Measurements from ENCODE around the gene BHMT2. TPM values are rescaled to one million over a fixed set of nuclear protein-coding genes. Genes with fewer than 3 reads are reported as not detected.

BHMT2 gene
- total and polyA plus RNA-seq, 2 of the 13 experiments (the other 11 are each of a cell fraction or from before 2014, with no cell fraction given), result 13.8 to 18.8 TPM

- CTCF ChIA-PET (ENCODE audit: low intra/inter-chr PET ratio, low total read pairs), result interaction anchor here (0.9 to 3.3 kb wide), 5 partner anchors 109 to 331 kb away, joined by 3 to 53 read pairs (median 4); no protein-coding TSS in a partner anchor
- in situ Hi-C loops (cut with HindIII; ENCODE audit: extremely low pct_ligation_motif_present, low pct_unique_long_range_greater_than_20kb) (loop anchor here (5.0 to 25.0 kb wide), 3 partner anchors 107 to 328 kb away; no protein-coding TSS in a partner anchor), intact Hi-C loops (cut with micrococcal nuclease; ENCODE audit: unreplicated experiment) (loop anchor here (1.0 to 10.0 kb wide), 4 partner anchors 61 to 330 kb away; no protein-coding TSS in a partner anchor)
- BruUV-seq (replicated peaks), result no TSS peak
- Histone ChIP-seq H3K4me2 (ENCODE audit: low read depth, low read length) (peak overlapping the region; percentile 64), H3K4me1 (ENCODE audit: insufficient read depth, low read length) (peaks cover 24% of the 10 kb centered on the region), H4K20me1 (ENCODE audit: insufficient read depth, low read length) (no peaks in the 10 kb centered on the region), H3K27me3 (ENCODE audit: control insufficient read depth in 1 of 2, insufficient read depth in 2 of 2, low read length in 2 of 2) (no peaks in the 10 kb centered on the region), H3K9me3 (ENCODE audit: low read length) (no peaks in the 10 kb centered on the region), H3K4me3 (replicated peaks in 1 of 3; ENCODE audit: insufficient read depth in 1 of 3, low read depth in 2 of 3, low read length in 3 of 3) (peak overlapping the region in 2 of 3 experiments; percentile 8 to 30; a peak in 4 of 6 replicates), H3K36me3 (replicated peaks in 1 of 2; ENCODE audit: control insufficient read depth in 1 of 2, insufficient read depth in 2 of 2, low read length in 2 of 2) (no peaks in the 10 kb centered on the region), H3K27ac (ENCODE audit: extremely low read length, insufficient read depth, low read length) (no peak overlapping the region), H3K9ac (ENCODE audit: insufficient read depth, low read depth, low read length) (no peak overlapping the region), H3K79me2 (ENCODE audit: insufficient read depth, low read length) (no peaks in the 10 kb centered on the region), H2AFZ (ENCODE audit: low read length) (peak overlapping the region; percentile 6)
- peak; percentile 84 for ATAC-seq
- FAIRE-seq, result peak; percentile 89
- POLR2A ChIA-PET, result interaction anchor here (1.2 to 1.7 kb wide), 3 partner anchors 27 to 148 kb away, joined by 3 to 11 read pairs (median 5); partner anchors contain the start of gene ARSB
- DNase-seq (ENCODE audit: low spot score), result peak; percentile 64
- 2% methylated on average over 11 of the region's 11 CpGs for WGBS (ENCODE audit: low lambda C conversion rate)
- TF ChIP-seq KLF16 (CRISPR knock-in tag; IDR thresholded peaks at IDR 0.05) (peak in 1 of 2 experiments; percentile 14; a peak in 1 of 4 replicates), MBD4 (IDR thresholded peaks at IDR 0.05; ENCODE audit: borderline replicate concordance, low read length) (no peak), ZNF678 (CRISPR knock-in tag; IDR thresholded peaks at IDR 0.05) (no peak), ZKSCAN5 (CRISPR knock-in tag; IDR thresholded peaks at IDR 0.05) (no peak), PAX8 (CRISPR knock-in tag; IDR thresholded peaks at IDR 0.05; ENCODE audit: borderline replicate concordance) (no peak), NFAT5 (CRISPR knock-in tag; IDR thresholded peaks at IDR 0.05) (no peak), ZNF225 (CRISPR knock-in tag; IDR thresholded peaks at IDR 0.05) (no peak), ZNF580 (CRISPR knock-in tag; IDR thresholded peaks at IDR 0.05; ENCODE audit: borderline replicate concordance, low read depth) (no peak), ZNF761 (CRISPR knock-in tag; conservative IDR thresholded peaks at IDR 0.05) (no peak), MAF1 (CRISPR knock-in tag; IDR thresholded peaks at IDR 0.05; ENCODE audit: borderline replicate concordance) (no peak), ZNF770 (CRISPR knock-in tag; IDR thresholded peaks at IDR 0.05) (no peak), REXO4 (CRISPR knock-in tag; IDR thresholded peaks at IDR 0.05; ENCODE audit: borderline replicate concordance) (no peak), HNRNPK (IDR thresholded peaks at IDR 0.05; ENCODE audit: low read depth, low read length, poor library complexity, severe bottlenecking) (peak; percentile 87), KDM5B (CRISPR knock-in tag; IDR thresholded peaks at IDR 0.05; ENCODE audit: borderline replicate concordance) (no peak)
Measured at GRCh38 chr5:79133657-79134451, 64.3 kb downstream of the BHMT2 start.
